Measurements from ENCODE around the gene PRDM16.

PRDM16 gene

DNA sequence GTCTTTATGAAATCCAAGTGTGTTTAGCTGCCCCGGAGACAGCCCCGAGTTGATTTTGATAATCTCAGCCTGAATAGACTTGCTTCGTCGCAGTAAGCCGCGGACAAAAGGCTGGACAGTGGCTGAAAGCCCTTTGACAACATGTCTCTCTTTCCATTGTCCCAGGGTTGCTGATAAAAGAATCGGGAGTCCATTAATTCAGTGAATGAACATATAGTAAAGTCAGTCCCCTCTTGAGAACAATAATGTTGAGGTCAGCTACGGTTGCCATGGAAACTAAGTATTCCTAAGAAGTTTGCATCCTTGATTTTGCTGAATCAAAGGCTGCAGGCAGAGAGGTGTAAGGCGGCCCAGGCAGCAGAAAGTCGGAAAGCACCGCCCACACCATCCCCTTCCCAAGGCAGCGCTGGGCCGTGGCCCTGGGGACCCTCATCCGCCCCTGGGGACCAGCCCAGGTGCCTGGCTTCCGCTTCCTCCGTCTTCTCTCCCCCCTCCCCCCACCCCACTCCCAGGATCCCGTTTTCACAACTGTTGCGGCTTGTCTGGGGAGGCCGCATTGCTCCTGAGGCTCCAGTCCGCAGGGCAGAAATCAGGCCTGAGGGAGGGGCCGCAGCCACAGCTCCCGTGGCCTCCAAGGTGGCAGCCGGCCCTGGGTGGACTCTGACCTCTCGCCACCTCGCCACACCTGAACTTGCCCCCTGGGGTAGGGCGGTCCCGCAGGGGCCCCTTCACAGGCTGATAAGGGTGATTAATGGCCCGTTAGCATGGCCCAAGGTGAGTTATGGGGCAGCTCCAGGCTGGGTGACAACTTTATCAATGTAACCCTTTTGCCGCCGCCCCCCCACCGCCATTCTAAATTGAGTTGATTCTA is 180.9 kb downstream of the PRDM16 start:
- H3K14ac ChIP-seq (ENCODE audit: low read length in 2 of 2) = no peak overlapping the region
- no peak overlapping the region for H2AK5ac ChIP-seq (ENCODE audit: low read length, severe bottlenecking)
- H2BK15ac ChIP-seq (ENCODE audit: low read depth, poor library complexity, severe bottlenecking) = no peak overlapping the region
- no peak overlapping the region for H3K18ac ChIP-seq (ENCODE audit: low read depth in 1 of 2, low read length in 2 of 2)
- H3K79me1 ChIP-seq (replicated peaks; ENCODE audit: low read length, poor library complexity, severe bottlenecking) = no peaks in the 10 kb centered on the region
- no peak overlapping the region for H3K27ac ChIP-seq (ENCODE audit: low read length, poor library complexity, severe bottlenecking)
- no peak overlapping the region for H2BK12ac ChIP-seq (ENCODE audit: low read length in 2 of 2)
- peaks cover 3 to 68% of the 10 kb centered on the region in 2 experiments for H3K27me3 ChIP-seq (ENCODE audit: control insufficient read depth in 1 of 2, insufficient read depth in 1 of 2, low read length in 2 of 2)
- H3K9me3 ChIP-seq (ENCODE audit: control insufficient read depth, low read length) = no peaks in the 10 kb centered on the region
- no peaks in the 10 kb centered on the region for H3K36me3 ChIP-seq (ENCODE audit: control insufficient read depth in 1 of 2, insufficient read depth in 2 of 2, low read depth in 1 of 2, low read length in 2 of 2)
- H3K4ac ChIP-seq (ENCODE audit: low read depth in 1 of 2, low read length in 2 of 2) = no peak overlapping the region
- no peak overlapping the region for H3K23ac ChIP-seq (ENCODE audit: low read length in 2 of 2)
- no peaks in the 10 kb centered on the region for H3K4me1 ChIP-seq (ENCODE audit: control insufficient read depth, insufficient read depth, low read depth, low read length)
- H2BK120ac ChIP-seq (ENCODE audit: low read depth, low read length) = no peak overlapping the region
- H2AFZ ChIP-seq (ENCODE audit: low read depth, low read length) = no peak overlapping the region
- H3K9ac ChIP-seq (ENCODE audit: low read length) = no peak overlapping the region
- H3K4me2 ChIP-seq (ENCODE audit: low read length, poor library complexity, severe bottlenecking) = no peak overlapping the region
- H4K8ac ChIP-seq (ENCODE audit: low read length) = no peak overlapping the region
- WGBS = 76% methylated on average over 31 of the region's 31 CpGs
- H4K91ac ChIP-seq (ENCODE audit: low read length) = no peak overlapping the region
- no peak for DNase-seq
- no peak overlapping the region for H3K4me3 ChIP-seq (ENCODE audit: insufficient read depth in 1 of 2, low read depth in 1 of 2, low read length in 2 of 2)
- H2BK5ac ChIP-seq (ENCODE audit: low read depth, low read length, poor library complexity, severe bottlenecking) = no peak overlapping the region

DNA sequence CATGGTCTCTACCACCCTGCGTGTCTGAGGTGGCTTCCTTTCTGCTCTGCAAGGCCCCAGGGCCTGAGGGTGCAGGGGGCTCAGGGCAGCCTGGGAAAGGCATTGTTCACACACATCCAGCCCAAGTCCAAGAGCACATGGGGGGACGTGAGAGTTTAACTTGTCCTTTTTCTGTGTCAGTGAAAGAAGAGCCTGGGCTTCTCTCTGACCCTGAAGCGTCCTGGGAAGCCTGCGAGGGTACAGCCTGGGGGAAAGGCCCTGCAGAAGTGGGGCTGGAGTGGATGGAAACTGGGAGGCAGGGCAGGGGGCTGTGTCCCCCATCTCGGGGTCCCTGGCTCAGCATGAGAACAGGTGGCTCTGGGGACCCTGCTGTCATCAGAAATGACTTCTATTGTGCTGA is 181.6 kb downstream of the PRDM16 start:
- peaks cover 3 to 61% of the 10 kb centered on the region in 2 experiments for H3K27me3 ChIP-seq (ENCODE audit: control insufficient read depth in 1 of 2, insufficient read depth in 1 of 2, low read length in 2 of 2)

DNA sequence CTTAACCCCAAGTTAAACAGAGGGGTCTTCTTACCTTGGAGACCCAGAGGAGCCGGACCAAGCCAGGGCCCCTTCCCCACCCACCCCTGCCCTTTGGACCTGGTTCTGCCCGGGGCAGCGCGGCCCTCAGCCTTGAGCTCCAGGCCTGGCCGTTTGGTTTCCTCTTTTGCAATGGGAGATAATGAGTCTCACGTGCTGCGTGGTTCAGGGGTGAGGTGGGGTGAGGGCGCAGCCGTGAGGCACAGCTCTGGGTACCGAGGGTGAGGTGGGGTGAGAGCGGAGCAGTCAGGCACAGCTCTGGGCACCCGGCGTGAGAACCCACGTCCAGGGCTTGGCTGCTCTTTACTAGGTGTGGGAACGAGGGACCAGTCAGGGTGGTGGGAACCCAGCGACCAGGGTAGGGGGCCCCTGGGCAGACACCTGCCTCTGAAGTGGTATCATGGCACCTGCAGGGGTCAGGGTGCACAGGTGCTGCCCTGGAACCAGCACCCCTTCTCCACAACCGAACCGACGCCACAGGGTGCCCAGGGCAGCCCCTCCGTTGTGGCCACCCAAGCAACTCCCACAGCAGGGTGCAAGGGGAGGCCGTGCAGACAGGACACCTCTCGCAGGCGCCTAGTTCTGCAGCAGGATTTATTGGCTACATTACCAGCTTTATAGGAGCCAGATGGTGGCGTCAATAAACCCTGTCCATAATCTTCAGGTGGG is 182.2 kb downstream of the PRDM16 start:
- Histone ChIP-seq H3K4me1 (ENCODE audit: control insufficient read depth, insufficient read depth, low read depth, low read length) (no peaks in the 10 kb centered on the region), H3K4ac (ENCODE audit: low read depth in 1 of 2, low read length in 2 of 2) (no peak overlapping the region), H3K4me3 (ENCODE audit: insufficient read depth in 1 of 2, low read depth in 1 of 2, low read length in 2 of 2) (no peak overlapping the region), H4K91ac (ENCODE audit: low read length) (no peak overlapping the region), H3K9me3 (ENCODE audit: control insufficient read depth, low read length) (no peaks in the 10 kb centered on the region), H3K36me3 (ENCODE audit: control insufficient read depth in 1 of 2, insufficient read depth in 2 of 2, low read depth in 1 of 2, low read length in 2 of 2) (no peaks in the 10 kb centered on the region), H3K4me2 (ENCODE audit: low read length, poor library complexity, severe bottlenecking) (no peak overlapping the region), H2AFZ (ENCODE audit: low read depth, low read length) (no peak overlapping the region), H3K79me1 (replicated peaks; ENCODE audit: low read length, poor library complexity, severe bottlenecking) (no peaks in the 10 kb centered on the region), H2BK12ac (ENCODE audit: low read length in 2 of 2) (no peak overlapping the region), H3K9ac (ENCODE audit: low read length) (no peak overlapping the region), H4K8ac (ENCODE audit: low read length) (no peak overlapping the region), H2BK5ac (ENCODE audit: low read depth, low read length, poor library complexity, severe bottlenecking) (no peak overlapping the region), H3K27me3 (ENCODE audit: control insufficient read depth in 1 of 2, insufficient read depth in 1 of 2, low read length in 2 of 2) (peaks cover 3 to 55% of the 10 kb centered on the region in 2 experiments), H2BK15ac (ENCODE audit: low read depth, poor library complexity, severe bottlenecking) (no peak overlapping the region), H2BK120ac (ENCODE audit: low read depth, low read length) (no peak overlapping the region), H3K14ac (ENCODE audit: low read length in 2 of 2) (no peak overlapping the region), H3K18ac (ENCODE audit: low read depth in 1 of 2, low read length in 2 of 2) (no peak overlapping the region), H3K23ac (ENCODE audit: low read length in 2 of 2) (no peak overlapping the region), H2AK5ac (ENCODE audit: low read length, severe bottlenecking) (no peak overlapping the region), H3K27ac (ENCODE audit: low read length, poor library complexity, severe bottlenecking) (no peak overlapping the region)
- DNase-seq = no peak
- WGBS = 79% methylated on average over 21 of the region's 24 CpGs

More for the DNA sequence above, 181.6 kb downstream of the PRDM16 start:
- no peak overlapping the region for H2AFZ ChIP-seq (ENCODE audit: low read depth, low read length)
- no peak overlapping the region for H3K4me2 ChIP-seq (ENCODE audit: low read length, poor library complexity, severe bottlenecking)
- no peak overlapping the region for H4K91ac ChIP-seq (ENCODE audit: low read length)
- no peak overlapping the region for H2BK120ac ChIP-seq (ENCODE audit: low read depth, low read length)
- no peaks in the 10 kb centered on the region for H3K36me3 ChIP-seq (ENCODE audit: control insufficient read depth in 1 of 2, insufficient read depth in 2 of 2, low read depth in 1 of 2, low read length in 2 of 2)
- no peak overlapping the region for H2BK5ac ChIP-seq (ENCODE audit: low read depth, low read length, poor library complexity, severe bottlenecking)
- no peak overlapping the region for H3K4ac ChIP-seq (ENCODE audit: low read depth in 1 of 2, low read length in 2 of 2)
- no peak overlapping the region for H2BK12ac ChIP-seq (ENCODE audit: low read length in 2 of 2)
- no peak overlapping the region for H3K27ac ChIP-seq (ENCODE audit: low read length, poor library complexity, severe bottlenecking)
- WGBS = 66% methylated on average over 5 of the region's 5 CpGs
- no peak overlapping the region for H3K18ac ChIP-seq (ENCODE audit: low read depth in 1 of 2, low read length in 2 of 2)
- no peaks in the 10 kb centered on the region for H3K4me1 ChIP-seq (ENCODE audit: control insufficient read depth, insufficient read depth, low read depth, low read length)
- no peak overlapping the region for H2AK5ac ChIP-seq (ENCODE audit: low read length, severe bottlenecking)
- no peaks in the 10 kb centered on the region for H3K79me1 ChIP-seq (replicated peaks; ENCODE audit: low read length, poor library complexity, severe bottlenecking)
- H3K9me3 ChIP-seq (ENCODE audit: control insufficient read depth, low read length) = no peaks in the 10 kb centered on the region
- no peak overlapping the region for H3K14ac ChIP-seq (ENCODE audit: low read length in 2 of 2)
- H2BK15ac ChIP-seq (ENCODE audit: low read depth, poor library complexity, severe bottlenecking) = no peak overlapping the region
- no peak for DNase-seq
- H3K9ac ChIP-seq (ENCODE audit: low read length) = no peak overlapping the region
- H3K23ac ChIP-seq (ENCODE audit: low read length in 2 of 2) = no peak overlapping the region
- H4K8ac ChIP-seq (ENCODE audit: low read length) = no peak overlapping the region
- H3K4me3 ChIP-seq (ENCODE audit: insufficient read depth in 1 of 2, low read depth in 1 of 2, low read length in 2 of 2) = no peak overlapping the region

DNA sequence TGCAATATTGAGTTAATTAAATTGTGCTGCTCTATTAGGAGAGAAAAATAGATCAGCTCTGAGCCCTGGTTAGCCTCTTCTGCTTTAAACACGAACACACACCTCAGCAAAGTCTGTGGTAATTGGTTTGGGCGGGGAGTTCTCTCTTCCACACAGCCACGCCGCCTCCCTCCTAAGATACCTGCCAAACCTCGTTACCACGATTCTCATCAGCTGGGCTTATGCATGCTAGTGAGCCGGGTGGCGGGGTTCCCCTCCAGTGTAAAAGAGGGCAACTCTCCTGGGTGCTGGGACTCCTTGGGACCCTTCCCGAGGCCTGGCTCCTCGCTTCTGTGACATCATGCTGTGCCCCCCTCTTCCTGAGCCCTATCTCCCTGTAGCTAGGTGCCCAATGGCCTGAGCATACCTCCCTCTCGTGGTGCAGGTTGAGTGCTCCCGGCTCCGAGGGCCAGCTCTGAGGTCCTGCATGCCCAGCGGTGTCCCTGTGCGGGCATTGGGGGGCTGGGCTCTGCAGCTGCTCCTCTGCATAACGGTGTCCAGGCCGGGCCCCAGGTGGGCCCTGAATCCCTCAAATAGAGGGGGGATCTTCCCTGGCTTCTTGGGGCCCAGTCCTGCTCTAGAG is 182.9 kb downstream of the PRDM16 start:
- Histone ChIP-seq H3K4me3 (ENCODE audit: insufficient read depth in 1 of 2, low read depth in 1 of 2, low read length in 2 of 2) (no peak overlapping the region), H3K14ac (ENCODE audit: low read length in 2 of 2) (no peak overlapping the region), H2BK12ac (ENCODE audit: low read length in 2 of 2) (no peak overlapping the region), H4K91ac (ENCODE audit: low read length) (no peak overlapping the region), H2AFZ (ENCODE audit: low read depth, low read length) (no peak overlapping the region), H4K8ac (ENCODE audit: low read length) (no peak overlapping the region), H3K27ac (ENCODE audit: low read length, poor library complexity, severe bottlenecking) (no peak overlapping the region), H2BK120ac (ENCODE audit: low read depth, low read length) (no peak overlapping the region), H3K4me2 (ENCODE audit: low read length, poor library complexity, severe bottlenecking) (no peak overlapping the region), H3K36me3 (ENCODE audit: control insufficient read depth in 1 of 2, insufficient read depth in 2 of 2, low read depth in 1 of 2, low read length in 2 of 2) (no peaks in the 10 kb centered on the region), H3K23ac (ENCODE audit: low read length in 2 of 2) (no peak overlapping the region), H3K27me3 (ENCODE audit: control insufficient read depth in 1 of 2, insufficient read depth in 1 of 2, low read length in 2 of 2) (peaks cover 3 to 48% of the 10 kb centered on the region in 2 experiments), H2AK5ac (ENCODE audit: low read length, severe bottlenecking) (no peak overlapping the region), H2BK15ac (ENCODE audit: low read depth, poor library complexity, severe bottlenecking) (no peak overlapping the region), H3K4ac (ENCODE audit: low read depth in 1 of 2, low read length in 2 of 2) (no peak overlapping the region), H2BK5ac (ENCODE audit: low read depth, low read length, poor library complexity, severe bottlenecking) (no peak overlapping the region), H3K9ac (ENCODE audit: low read length) (no peak overlapping the region), H3K9me3 (ENCODE audit: control insufficient read depth, low read length) (no peaks in the 10 kb centered on the region), H3K18ac (ENCODE audit: low read depth in 1 of 2, low read length in 2 of 2) (no peak overlapping the region), H3K79me1 (replicated peaks; ENCODE audit: low read length, poor library complexity, severe bottlenecking) (no peaks in the 10 kb centered on the region), H3K4me1 (ENCODE audit: control insufficient read depth, insufficient read depth, low read depth, low read length) (no peaks in the 10 kb centered on the region)
- no peak for DNase-seq
- 78% methylated on average over 17 of the region's 17 CpGs for WGBS
